PC-3 (cell line): ENCODE results near the gene PAX7. TPM values are rescaled to one million over a fixed set of nuclear protein-coding genes. Genes with fewer than 3 reads are reported as not detected.
"Not testable (repeated sequence)": the region's sequence is repeated elsewhere in the genome, so short reads cannot be mapped to it uniquely, and the experiment has no call there.

Experiments used
- ATAC-seq: fragments of 200-7000 bp; cut with Tn5 transposase; 2 replicates; pipeline ENCODE4 v1.9.1; 2020; ENCODE audit warnings: mild to moderate bottlenecking, moderate library complexity
- BruUV-seq: library from RNA; stranded (reverse); fragments of 400-500 nt; replicated peaks from 2 replicates; lab custom pipeline; 2021; lab: Mats Ljungman, UMichigan
- CTCF ChIA-PET: fragments of 300-600 bp; sonication (Branson Sonifier 250); formaldehyde crosslinking; loops from one replicate; lab custom pipeline; 2022; ENCODE audit warnings: antibody characterized with exemption; lab: Charles Lee
- POLR2A ChIA-PET: fragments of 300-600 bp; sonication (Branson Sonifier 250); formaldehyde crosslinking; loops from one replicate; lab custom pipeline; 2022; ENCODE audit warnings: antibody characterized with exemption; ENCODE audit not compliant: unreplicated experiment; lab: Charles Lee
- DNase-seq: peaks from one replicate; pipeline ENCODE4 v3.0.0-alpha.2; 2015
- H2AFZ ChIP-seq: fragments of 300-600 bp; sonication (generic); 2 replicates; pipeline ENCODE4 v1.6.0; 2016; ENCODE audit warnings: antibody characterized with exemption, low read length
- H3F3A ChIP-seq: fragments of 300-600 bp; sonication (generic); one replicate; pipeline ENCODE4 v1.6.0; 2017; ENCODE audit warnings: antibody characterized with exemption, low read length, control low read depth, mild to moderate bottlenecking; ENCODE audit not compliant: unreplicated experiment
- H3K27ac ChIP-seq: fragments of 300-600 bp; sonication (generic); 2 replicates; pipeline ENCODE4 v1.5.1; 2016; ENCODE audit warnings: mild to moderate bottlenecking, low read length
- H3K27me3 ChIP-seq: fragments of 300-600 bp; sonication (generic); 2 replicates; pipeline ENCODE4 v1.6.1; 2016; ENCODE audit warnings: low read length, mixed read lengths
- H3K36me3 ChIP-seq: fragments of 300-600 bp; sonication (generic); 2 replicates; pipeline ENCODE4 v1.6.1; 2016; ENCODE audit warnings: low read depth, mixed run types, low read length, mixed read lengths
- H3K4me1 ChIP-seq: fragments of 300-600 bp; sonication (generic); 2 replicates; pipeline ENCODE4 v1.5.1; 2016; ENCODE audit warnings: low read length; ENCODE audit not compliant: insufficient read depth
- H3K4me2 ChIP-seq: fragments of 300-600 bp; sonication (generic); 2 replicates; pipeline ENCODE4 v1.6.0; 2016; ENCODE audit warnings: low read length
- H3K4me3 ChIP-seq: fragments of 300-600 bp; sonication (generic); 2 replicates; pipeline ENCODE4 v1.5.1; 2016; ENCODE audit warnings: mild to moderate bottlenecking, low read length, mixed read lengths
- H3K79me2 ChIP-seq: fragments of 300-600 bp; sonication (generic); 2 replicates; pipeline ENCODE4 v1.6.1; 2017; ENCODE audit warnings: low read length, mixed read lengths
- H3K9ac ChIP-seq: fragments of 300-600 bp; sonication (generic); 2 replicates; pipeline ENCODE4 v1.6.0; 2016; ENCODE audit warnings: mild to moderate bottlenecking, low read length
- H3K9me2 ChIP-seq: fragments of 300-600 bp; sonication (generic); replicated peaks from 2 replicates; pipeline ENCODE4 v1.6.1; 2016; ENCODE audit warnings: mixed run types, low read length, mixed read lengths
- H3K9me3 ChIP-seq: fragments of 300-600 bp; sonication (generic); 2 replicates; pipeline ENCODE4 v1.6.1; 2016; ENCODE audit warnings: low read length, mixed read lengths
- H4K20me1 ChIP-seq: fragments of 300-600 bp; sonication (generic); 2 replicates; pipeline ENCODE4 v1.6.1; 2016; ENCODE audit warnings: low read length, mixed read lengths
- CTCF ChIP-seq: fragments of 300-600 bp; sonication (generic); conservative IDR thresholded peaks from 2 replicates; pipeline ENCODE4 v1.5.1; 2017; ENCODE audit warnings: antibody characterized with exemption, low read depth, mild to moderate bottlenecking, low read length
- EZH2 ChIP-seq: fragments of 300-600 bp; sonication (generic); IDR thresholded peaks from one replicate; pipeline ENCODE4 v1.6.1; 2017; ENCODE audit warnings: antibody characterized with exemption, mild to moderate bottlenecking, low read length; ENCODE audit not compliant: unreplicated experiment
- EZH2phosphoT487 ChIP-seq: fragments of 300-600 bp; sonication (generic); IDR thresholded peaks from 2 replicates; pipeline ENCODE4 v1.6.1; 2018; ENCODE audit warnings: mild to moderate bottlenecking, antibody characterized with exemption, low read length, borderline replicate concordance
- intact Hi-C: fragments of 100-400 bp; cut with micrococcal nuclease; formaldehyde crosslinking; loops from 2 replicates; pipeline ENCODE4 v1.9.0; 2023
- total RNA-seq: library from RNA; depleted of rRNA; stranded (reverse); fragments of >200 nt; gene quantifications from 2 replicates; pipeline ENCODE4 v1.2.3, GENCODE V29; 2014

The PAX7 gene
- total RNA-seq, 1 experiment from 2014 or later, result not detected

- Histone ChIP-seq H3K9me3 (no peaks in the 10 kb centered on the region), H3K9me2 (no peaks in the 10 kb centered on the region), H3K9ac (no peak overlapping the region), H3K79me2 (no peaks in the 10 kb centered on the region), H2AFZ (no peak overlapping the region), H3K4me2 (no peak overlapping the region), H3K27me3 (peaks cover 93% of the 10 kb centered on the region), H3F3A (no peaks in the 10 kb centered on the region), H4K20me1 (no peaks in the 10 kb centered on the region), H3K36me3 (no peaks in the 10 kb centered on the region), H3K4me3 (no peak overlapping the region), H3K4me1 (no peaks in the 10 kb centered on the region), H3K27ac (no peak overlapping the region)
- CTCF ChIA-PET, result no interaction called here
- TF ChIP-seq EZH2 (no peak), EZH2phosphoT487 (no peak)
- POLR2A ChIA-PET, result no interaction called here
- ATAC-seq (no peak), DNase-seq (no peak)
- intact Hi-C loops, result no loop called here
- no TSS peak for BruUV-seq
These were observed 133.7 kb downstream of the PAX7 start for GRCh38 chr1:18764362-18764761.

GRCh38 chr1:18765725-18766124 is 135.1 kb downstream of the PAX7 start:
- ChIA-PET POLR2A (no interaction called here), CTCF (no interaction called here)
- no peaks in the 10 kb centered on the region for H3K36me3 ChIP-seq
- H3K9ac ChIP-seq, result no peak overlapping the region
- ATAC-seq, result no peak
- TF ChIP-seq CTCF, result no peak
- TF ChIP-seq EZH2phosphoT487, result no peak
- no peak for TF ChIP-seq EZH2
- no TSS peak for BruUV-seq
- no peaks in the 10 kb centered on the region for H3K9me2 ChIP-seq
- intact Hi-C loops, result no loop called here
- H4K20me1 ChIP-seq, result no peaks in the 10 kb centered on the region
- H2AFZ ChIP-seq, result no peak overlapping the region
- no peaks in the 10 kb centered on the region for H3K4me1 ChIP-seq
- no peak overlapping the region for H3K27ac ChIP-seq
- H3F3A ChIP-seq, result no peaks in the 10 kb centered on the region
- no peaks in the 10 kb centered on the region for H3K79me2 ChIP-seq
- H3K9me3 ChIP-seq, result no peaks in the 10 kb centered on the region
- peaks cover 99% of the 10 kb centered on the region for H3K27me3 ChIP-seq
- DNase-seq, result no peak
- no peak overlapping the region for H3K4me3 ChIP-seq
- H3K4me2 ChIP-seq, result no peak overlapping the region

- no peak for TF ChIP-seq EZH2phosphoT487
- no peak for TF ChIP-seq CTCF
- no peak for TF ChIP-seq EZH2
- POLR2A ChIA-PET, result no interaction called here
- no peak overlapping the region for H3K4me3 ChIP-seq
These were observed 135.7 kb downstream of the PAX7 start for GRCh38 chr1:18766328-18766727.

DNA sequence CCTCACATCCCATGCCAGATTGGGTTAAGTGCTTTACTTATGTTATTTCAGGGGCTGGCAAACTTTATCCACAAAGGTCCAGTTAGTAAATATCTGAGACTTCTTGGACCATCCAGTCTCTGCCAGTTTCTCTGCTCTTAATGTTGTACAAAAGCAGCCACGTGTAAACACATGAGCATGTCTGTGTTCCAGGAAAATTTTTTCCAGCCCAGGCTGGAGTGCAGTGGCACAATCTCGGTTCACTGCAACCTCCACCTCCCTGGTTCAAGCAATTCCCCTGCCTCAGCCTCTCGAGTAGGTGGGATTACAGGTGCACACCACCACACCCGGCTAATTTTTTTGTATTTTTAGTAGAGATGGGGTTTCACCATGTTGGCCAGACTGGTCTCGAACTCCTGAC is 136.9 kb downstream of the PAX7 start:
- not testable (repeated sequence) for ATAC-seq

More at GRCh38 chr1:18766328-18766727, 135.7 kb downstream of the PAX7 start:
- no peak overlapping the region for H3K9ac ChIP-seq
- H3K79me2 ChIP-seq, result no peaks in the 10 kb centered on the region
- H2AFZ ChIP-seq, result no peak overlapping the region
- no peaks in the 10 kb centered on the region for H3F3A ChIP-seq
- no peak overlapping the region for H3K27ac ChIP-seq
- no peaks in the 10 kb centered on the region for H4K20me1 ChIP-seq
- no peaks in the 10 kb centered on the region for H3K4me1 ChIP-seq
- H3K9me3 ChIP-seq, result no peaks in the 10 kb centered on the region
- DNase-seq (no peak), ATAC-seq (no peak)
- CTCF ChIA-PET, result no interaction called here
- peaks cover 99% of the 10 kb centered on the region for H3K27me3 ChIP-seq
- intact Hi-C loops, result no loop called here
- no peaks in the 10 kb centered on the region for H3K36me3 ChIP-seq
- no TSS peak for BruUV-seq
- H3K4me2 ChIP-seq, result no peak overlapping the region
- H3K9me2 ChIP-seq, result no peaks in the 10 kb centered on the region

More for the DNA sequence above, 136.9 kb downstream of the PAX7 start:
- H3K36me3 ChIP-seq, BruUV-seq, DNase-seq, H3K4me1 ChIP-seq, H3K4me2 ChIP-seq, H3F3A ChIP-seq, H3K79me2 ChIP-seq, H3K27ac ChIP-seq, H3K9me3 ChIP-seq, H4K20me1 ChIP-seq, intact Hi-C loops, H3K4me3 ChIP-seq, CTCF ChIA-PET, POLR2A ChIA-PET, H2AFZ ChIP-seq, H3K9ac ChIP-seq, H3K9me2 ChIP-seq: not testable (repeated sequence)
- H3K27me3 ChIP-seq, result peaks cover 93% of the 10 kb centered on the region
